GM18951 (cell line): Measurements from ENCODE around the gene LRRC8C.

Experiments used
- POLR2A ChIP-seq: IDR thresholded peaks from 4 replicates; pipeline ENCODE4 v1.6.1; 2011; ENCODE audit warnings: mild to moderate bottlenecking; ENCODE audit not compliant: insufficient read length, insufficient read depth; ENCODE audit errors: extremely low read depth
- in situ Hi-C: fragments of 300-500 bp; cut with MboI; formaldehyde crosslinking; loops from one replicate; pipeline ENCODE4 v1.12.0; 2022; ENCODE audit warnings: low sequenced_read_pairs, mixed read lengths, inconsistent platforms; ENCODE audit not compliant: unreplicated experiment

The LRRC8C gene

DNA sequence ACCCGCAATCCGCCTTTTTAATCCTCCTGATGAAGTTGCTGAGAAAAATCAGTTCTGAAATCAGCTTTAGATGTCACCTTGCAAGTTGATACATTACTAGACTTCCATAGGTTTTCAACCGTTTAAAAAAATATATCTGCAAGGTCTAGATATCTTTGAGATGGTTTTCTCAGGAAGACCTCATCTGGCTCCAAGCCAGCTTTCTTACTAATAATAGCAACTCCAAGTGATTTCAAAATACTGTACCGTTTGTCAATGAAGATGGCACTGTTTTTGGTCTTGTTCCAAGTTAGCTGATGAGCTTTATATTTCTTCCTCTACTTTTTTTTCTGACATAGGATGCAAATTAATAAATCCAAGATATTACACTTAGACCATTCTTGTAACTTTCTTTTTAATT is 40.3 kb downstream of the LRRC8C start:
- no peak for TF ChIP-seq POLR2A
- in situ Hi-C loops = no loop called here

DNA sequence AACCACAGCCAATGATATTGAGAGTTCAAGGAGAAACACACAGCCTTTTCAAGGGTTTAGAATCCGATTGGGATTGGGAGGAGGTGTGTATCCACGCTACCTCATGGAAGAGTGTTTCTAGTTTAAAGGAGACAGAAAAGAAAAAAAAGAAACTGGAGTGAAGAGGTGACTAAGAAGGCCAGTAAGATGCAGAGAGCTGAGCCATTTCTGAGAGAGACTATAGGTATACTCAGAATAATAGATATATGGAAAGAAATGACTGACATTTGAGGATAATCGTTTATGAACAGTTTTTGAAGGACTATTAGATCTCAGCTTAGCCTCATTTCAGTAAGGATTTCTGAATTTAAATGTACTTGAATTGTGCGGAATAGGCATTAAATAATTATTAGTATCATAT is 42.8 kb downstream of the LRRC8C start:
- in situ Hi-C loops = no loop called here
- TF ChIP-seq POLR2A = no peak

DNA sequence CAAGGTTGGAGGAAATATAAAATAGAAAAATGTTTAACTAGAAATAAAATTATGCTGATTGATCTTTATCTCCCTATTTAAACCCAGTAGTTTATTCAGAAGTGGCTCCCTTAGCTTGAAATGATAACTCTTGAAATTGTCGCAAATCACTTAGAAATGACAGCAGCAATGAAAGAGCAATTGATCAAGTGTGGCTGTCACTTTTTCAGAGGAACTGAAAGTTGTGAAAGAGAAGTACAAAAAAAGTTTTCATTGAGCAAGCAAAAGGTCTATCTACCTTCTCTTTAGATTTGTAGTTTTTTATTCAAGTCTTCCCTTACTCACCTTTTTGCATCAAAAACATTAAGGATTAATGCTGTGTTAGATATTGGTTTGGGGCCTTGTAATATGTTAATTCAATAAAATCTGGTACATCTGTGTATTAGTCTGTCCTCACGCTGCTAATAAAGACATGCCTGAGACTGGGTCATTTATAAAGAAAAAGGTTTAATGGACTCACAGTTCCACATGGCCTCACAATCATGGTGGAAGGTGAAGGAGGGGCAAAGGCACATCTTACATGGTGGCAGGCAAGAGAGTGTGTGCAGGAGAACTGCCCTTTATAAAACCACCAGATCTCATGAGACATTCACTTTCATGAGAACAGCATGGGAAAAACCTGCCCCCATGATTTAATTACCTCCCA is 48.3 kb downstream of the LRRC8C start:
- TF ChIP-seq POLR2A = no peak
- in situ Hi-C loops = no loop called here

DNA sequence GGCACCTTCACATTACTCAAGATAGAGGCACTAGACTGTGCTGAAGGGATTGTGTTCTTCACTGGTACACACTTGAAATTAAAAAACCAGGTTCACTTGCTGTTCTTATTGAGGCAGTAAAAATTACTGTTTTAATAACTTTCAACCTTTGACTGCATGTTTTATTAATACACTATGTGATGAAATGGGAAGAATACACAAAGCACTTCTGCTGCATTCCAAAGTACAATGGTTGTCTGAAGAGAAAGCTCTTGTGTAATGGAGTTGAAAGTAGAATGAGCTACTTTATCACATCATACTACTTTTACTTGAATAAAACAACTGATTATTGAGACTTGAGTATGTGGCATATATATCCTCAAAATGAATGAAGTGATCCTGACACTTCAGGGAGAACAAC is 49.7 kb downstream of the LRRC8C start:
- in situ Hi-C loops = no loop called here

DNA sequence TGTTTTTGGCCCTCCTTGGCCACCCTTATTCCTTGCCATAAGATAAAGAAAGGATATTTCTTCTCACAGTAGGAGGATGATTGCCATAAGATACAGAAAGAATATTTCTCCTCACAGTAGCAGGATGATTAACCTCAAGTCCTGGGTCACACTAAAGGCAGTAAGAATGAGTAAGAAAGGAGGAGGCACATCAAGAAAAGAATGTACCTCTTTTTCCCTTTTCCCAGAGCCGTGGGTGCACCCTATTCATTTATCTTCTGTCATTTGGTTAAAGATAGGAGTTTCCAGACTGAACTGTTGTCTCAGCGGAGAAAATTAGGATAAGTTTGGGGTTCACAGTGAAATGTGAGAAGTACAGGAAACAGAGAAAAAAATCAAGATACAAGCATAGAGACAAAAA is 52.5 kb downstream of the LRRC8C start:
- no peak for TF ChIP-seq POLR2A
- in situ Hi-C loops = no loop called here

More for the DNA sequence above, 49.7 kb downstream of the LRRC8C start:
- TF ChIP-seq POLR2A = no peak

DNA sequence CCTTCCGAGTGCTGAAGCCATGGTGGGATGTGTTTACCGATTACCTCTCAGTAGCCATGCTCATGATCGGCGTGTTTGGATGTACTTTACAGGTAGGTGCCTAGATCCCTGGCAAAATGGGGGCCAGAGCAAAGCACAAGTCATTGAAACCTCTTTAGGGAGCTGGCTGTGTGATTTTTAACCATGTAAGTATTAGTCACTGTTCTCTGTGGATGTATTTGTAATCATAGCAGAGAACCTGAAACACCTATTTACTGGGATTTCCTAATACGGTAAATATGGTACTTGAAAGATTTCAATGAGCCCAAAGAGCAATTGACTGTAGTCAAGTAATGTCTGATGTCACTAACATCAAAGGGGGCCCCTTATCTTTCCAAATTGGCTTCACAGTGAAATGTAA is 53.6 kb downstream of the LRRC8C start:
- TF ChIP-seq POLR2A = no peak
- in situ Hi-C loops = no loop called here

DNA sequence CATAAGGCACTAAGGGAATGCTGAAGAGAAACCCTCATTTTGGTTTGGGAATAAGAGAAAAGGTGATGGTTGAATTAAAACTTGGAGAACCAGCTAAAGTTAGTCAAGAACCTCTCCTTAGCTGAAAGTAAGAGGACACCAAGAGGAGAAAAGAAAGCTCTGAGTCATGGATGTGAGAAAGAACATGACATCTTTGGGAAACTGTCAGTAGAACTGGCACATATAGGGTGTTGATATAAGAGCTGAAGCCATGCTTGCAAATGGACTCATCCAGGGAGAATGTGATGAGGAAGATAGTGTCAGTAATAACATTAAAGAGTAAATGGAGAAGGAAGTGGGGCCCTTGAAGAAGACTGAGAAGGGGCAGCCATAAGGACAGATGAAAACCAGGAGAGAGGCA is 54.3 kb downstream of the LRRC8C start:
- in situ Hi-C loops = no loop called here
- no peak for TF ChIP-seq POLR2A

DNA sequence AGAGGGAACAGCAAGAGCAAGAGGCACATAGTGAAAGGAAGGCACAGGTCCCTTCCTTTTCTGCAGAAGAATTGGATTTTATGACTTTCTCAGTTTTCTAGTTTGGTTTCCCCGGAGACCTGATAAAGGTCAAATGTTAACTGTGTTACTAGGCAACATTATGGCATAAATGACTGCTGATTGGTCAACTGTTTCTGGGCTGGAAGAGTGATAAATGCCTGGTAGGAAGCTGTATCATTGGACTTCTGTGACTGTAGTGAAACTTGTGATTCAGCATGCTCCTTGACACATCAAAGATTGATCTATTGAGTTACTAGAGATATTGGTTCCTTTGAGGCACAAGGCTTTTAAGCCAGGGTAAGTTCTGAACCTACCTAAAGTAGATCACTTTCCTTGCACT is 55.7 kb downstream of the LRRC8C start:
- TF ChIP-seq POLR2A = no peak
- in situ Hi-C loops = no loop called here

DNA sequence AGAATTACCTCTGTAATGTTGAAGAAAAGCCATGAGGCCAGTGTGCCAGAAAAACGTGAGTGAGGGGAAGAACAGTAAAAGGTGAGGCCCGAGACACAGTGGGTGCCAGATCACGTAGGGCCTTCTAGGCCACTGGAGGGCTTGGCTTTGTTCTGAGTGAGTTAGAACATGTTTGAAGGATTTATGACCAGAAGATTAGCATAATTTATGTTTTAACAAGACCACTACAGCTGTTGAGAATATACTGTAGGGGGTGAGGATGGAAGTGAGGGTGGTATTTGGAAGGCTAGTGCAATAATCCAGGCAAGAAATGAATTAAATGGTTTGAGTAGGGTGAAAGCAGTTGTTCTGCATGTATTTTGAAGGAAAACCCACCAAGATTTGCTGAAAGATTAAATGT is 56.3 kb downstream of the LRRC8C start:
- TF ChIP-seq POLR2A = no peak
- in situ Hi-C loops = no loop called here

DNA sequence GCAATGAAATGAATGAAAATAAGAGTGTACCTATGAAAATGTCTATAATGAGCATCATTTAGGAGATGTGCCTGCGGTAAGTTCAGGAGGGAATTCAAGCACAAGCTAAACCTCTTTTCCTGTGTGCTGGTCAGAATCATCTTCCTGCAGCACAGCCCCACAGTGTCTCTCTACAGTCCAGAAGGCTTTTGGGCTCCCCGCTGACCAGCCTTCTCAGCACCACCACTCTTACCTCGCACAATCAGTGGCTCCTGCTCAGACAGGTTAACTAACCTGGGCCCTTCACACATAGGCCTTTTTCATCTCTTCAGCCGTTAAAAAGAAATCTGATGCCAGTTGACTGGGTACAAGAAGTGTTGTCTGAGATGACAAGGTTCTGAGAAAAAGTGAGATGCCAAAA is 57.7 kb downstream of the LRRC8C start:
- in situ Hi-C loops = no loop called here
- TF ChIP-seq POLR2A = no peak

DNA sequence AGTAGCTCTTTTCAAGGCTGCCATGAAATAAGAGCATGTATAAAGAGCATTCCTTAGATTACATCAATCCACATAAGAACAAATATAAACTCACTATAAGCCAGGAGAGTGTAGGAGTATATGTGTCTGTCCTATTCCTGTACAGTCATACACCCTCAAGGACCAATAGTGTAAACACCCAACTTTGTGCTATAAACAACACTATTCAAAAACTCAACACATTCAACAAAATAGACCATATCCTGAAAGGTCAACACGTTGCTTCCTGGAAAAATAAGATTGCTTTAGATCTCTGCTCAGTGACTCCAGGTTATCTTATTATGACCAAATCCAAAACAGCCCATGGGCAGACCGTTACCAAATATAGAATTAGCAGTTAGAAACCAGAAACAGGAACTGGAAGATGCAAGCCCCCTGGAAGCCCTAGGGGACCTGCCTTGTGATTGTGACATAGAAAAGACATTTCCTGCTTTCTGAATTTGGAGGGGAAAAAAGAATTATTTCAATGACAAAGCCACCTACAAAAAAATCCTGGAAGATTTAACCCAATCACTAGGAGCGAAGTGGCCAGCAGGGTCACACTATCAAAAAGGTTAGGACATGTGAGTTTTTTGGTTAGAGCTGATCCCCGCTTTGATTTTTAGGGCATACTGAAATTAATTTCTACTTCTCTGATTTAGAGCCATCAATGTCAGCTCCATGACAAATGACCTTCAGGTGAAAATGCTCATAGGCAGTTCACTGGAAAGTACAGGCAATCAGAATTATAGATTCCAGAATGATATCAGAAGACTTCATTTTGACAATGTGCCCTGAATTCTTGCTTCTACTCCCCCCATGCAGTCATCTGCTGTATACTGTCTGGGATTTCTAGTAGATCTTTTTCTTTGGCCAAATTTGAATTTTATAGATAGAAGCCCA is 59.9 kb downstream of the LRRC8C start:
- in situ Hi-C loops = no loop called here
- TF ChIP-seq POLR2A = no peak

DNA sequence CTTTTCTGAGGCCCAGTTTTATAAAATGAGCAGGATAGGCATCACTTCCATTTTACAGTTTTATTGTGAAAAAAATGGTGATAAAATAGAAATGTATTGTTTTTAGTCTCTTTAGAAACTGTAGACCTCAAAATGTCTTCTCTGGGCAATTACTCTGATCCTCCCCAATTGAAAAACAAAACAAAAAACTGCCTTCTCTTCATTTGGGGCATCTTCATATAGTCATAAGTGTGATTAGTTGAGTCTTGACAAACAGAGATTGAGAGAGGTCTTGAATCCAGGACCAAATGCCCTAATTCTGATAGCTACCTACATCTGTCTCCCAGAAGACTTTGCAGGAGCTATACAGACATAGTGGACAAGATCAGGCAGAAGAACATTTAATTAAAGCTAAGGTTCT is 62.9 kb downstream of the LRRC8C start:
- in situ Hi-C loops = no loop called here
- TF ChIP-seq POLR2A = no peak

DNA sequence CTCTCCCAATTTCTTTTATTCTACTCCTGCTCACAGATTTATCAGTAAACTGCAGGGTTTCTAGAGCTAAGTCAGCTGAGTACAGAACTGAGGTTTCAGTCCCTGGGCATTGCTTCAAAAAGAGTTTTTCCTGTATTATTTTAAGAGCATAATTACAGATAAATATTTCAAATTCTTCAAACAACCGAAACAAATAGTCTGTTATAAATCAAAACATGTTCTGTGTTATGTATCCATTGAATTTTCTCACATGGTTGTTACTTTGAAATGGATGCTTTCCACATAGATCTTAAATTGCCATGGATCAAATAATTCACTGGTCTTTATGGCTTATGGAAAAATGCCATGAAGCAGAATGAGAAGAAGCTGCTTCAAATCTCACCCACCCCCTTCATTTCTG is 64.5 kb downstream of the LRRC8C start:
- TF ChIP-seq POLR2A = no peak
- in situ Hi-C loops = no loop called here

DNA sequence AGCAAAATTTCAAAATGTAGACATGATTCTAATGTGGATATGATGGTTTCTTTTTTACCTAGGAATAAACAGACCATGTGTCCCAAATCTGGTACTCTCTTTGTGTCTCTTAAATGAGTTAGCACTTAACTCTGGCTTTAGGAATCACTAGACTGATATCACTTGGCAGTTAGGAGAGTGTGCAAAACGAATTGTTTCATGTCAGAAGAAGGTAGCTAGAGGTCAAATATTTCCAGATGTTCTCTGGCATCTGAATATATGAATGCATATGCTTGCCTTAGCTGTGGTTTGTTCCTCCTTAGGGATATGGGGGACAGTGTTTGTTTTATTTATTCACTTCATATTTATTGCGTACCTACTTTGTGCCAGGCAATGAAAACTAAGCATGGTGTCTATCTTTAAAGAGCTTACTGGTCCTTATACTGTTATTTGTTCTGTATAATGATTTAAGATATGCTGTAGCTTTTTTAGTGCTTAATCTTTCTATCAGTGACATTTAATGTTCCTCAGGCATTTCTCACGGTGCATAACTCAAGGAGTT is 65.2 kb downstream of the LRRC8C start:
- no peak for TF ChIP-seq POLR2A
- in situ Hi-C loops = no loop called here
